KBM-7 (cell line): ENCODE measurements around the gene IFNGR2.

ENCODE experiments used
- DNase-seq: peaks from one replicate; pipeline ENCODE4 v3.0.0-alpha.2; 2015
- in situ Hi-C: fragments of 300-500 bp; cut with MboI; formaldehyde crosslinking; loops from 2 replicates; pipeline ENCODE4 v1.14.3; 2020; ENCODE audit warnings: low sequenced_read_pairs, low pct_unique_long_range_greater_than_20kb, mixed read lengths

The IFNGR2 gene

DNA sequence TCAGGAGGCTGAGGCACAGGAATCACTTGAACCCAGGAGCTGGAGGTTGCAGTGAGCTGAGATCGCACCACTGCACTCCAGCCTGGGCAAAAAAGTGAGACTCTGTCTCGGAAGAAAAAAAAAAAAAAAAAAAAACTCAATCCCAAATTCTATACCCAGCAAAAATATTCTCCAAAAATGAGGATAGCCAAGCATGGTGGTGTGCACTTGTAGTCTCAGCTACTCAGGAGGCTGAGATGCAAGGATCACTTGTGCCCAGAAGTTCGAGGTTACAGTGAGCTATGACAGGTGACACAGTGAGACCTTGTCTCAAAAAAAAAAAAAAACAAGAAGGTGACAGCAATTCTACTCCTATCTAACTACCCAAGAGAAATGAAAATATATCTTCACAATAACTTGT is 70.1 kb downstream of the IFNGR2 start:
- in situ Hi-C loops, result no loop called here
- DNase-seq, result no peak

DNA sequence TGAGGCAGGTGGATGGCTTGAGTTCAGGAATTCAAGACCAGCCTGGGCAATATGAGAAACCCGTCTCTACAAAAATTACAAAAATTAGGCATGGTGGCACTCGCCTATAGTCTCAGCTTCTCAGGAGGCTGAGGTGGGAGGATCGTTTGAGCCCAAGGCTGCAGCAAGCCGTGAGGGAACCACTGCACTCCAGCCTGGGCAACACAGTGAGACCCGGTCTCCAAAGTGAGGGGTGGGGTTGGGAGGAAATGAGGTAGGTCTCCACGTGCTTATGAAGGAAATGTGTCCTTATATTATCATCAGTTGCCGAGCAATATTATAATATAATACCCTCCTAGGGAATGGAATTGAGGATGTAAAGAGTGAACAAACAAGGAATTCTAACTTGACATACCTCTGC is 73.9 kb downstream of the IFNGR2 start:
- no peak for DNase-seq
- in situ Hi-C loops, result no loop called here

DNA sequence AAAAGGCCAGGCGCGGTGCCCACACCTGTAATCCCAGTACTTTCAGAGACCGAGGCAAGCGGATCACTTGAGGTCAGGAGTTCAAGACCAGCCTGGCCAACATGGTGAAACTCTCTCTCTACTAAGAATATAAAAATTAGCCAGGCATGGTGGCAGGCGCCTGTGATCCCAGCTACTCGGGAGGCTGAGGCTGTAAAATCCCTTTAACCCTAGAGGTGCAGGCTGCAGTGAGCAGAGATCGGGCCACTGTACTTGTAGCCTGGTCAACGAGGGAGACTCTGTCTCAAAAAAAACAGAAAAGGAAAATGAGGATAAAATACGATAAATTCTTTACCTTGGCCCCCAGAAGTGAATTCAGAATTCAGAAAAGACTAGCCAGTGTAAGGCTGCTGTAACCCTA is 75.0 kb downstream of the IFNGR2 start:
- DNase-seq, result peak; percentile 29
- in situ Hi-C loops, result no loop called here

DNA sequence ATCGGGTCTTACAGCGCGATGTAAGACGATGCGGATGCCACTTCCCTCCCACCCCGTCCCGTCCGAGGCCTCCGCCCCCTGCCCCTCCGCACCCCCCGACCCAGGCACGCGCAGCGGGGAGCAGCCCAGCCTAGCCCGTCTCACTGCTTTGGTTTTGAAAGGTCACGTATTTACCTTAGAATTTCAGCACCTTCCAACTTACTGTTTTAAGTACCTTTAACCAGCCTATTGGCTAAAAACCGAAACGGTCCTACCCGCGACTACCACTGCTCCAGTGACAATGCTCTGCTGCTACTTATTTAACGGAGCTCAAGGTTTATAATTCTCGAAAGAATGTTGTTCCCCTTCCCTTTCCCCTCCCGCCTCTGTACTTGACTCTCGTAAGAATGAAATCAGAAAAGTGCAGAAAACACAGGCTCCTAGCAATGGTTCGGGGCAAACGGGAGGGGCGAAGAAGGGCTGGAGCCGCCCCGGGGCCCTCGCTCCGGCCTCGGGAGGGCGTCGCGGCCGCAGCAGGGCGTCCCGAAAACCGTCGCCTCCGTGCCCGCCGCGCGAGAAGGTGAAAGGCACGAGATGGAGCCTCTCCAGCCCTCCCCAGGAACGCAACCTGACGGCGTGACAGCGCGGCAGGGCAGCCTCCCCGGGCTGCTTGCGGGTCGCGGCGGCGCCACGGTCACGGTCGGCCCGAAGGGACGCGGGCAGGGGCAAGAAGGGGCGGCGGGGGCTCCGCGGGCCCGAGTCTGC is 75.9 kb downstream of the IFNGR2 start:
- in situ Hi-C loops, result no loop called here
- peak; percentile 55 for DNase-seq

DNA sequence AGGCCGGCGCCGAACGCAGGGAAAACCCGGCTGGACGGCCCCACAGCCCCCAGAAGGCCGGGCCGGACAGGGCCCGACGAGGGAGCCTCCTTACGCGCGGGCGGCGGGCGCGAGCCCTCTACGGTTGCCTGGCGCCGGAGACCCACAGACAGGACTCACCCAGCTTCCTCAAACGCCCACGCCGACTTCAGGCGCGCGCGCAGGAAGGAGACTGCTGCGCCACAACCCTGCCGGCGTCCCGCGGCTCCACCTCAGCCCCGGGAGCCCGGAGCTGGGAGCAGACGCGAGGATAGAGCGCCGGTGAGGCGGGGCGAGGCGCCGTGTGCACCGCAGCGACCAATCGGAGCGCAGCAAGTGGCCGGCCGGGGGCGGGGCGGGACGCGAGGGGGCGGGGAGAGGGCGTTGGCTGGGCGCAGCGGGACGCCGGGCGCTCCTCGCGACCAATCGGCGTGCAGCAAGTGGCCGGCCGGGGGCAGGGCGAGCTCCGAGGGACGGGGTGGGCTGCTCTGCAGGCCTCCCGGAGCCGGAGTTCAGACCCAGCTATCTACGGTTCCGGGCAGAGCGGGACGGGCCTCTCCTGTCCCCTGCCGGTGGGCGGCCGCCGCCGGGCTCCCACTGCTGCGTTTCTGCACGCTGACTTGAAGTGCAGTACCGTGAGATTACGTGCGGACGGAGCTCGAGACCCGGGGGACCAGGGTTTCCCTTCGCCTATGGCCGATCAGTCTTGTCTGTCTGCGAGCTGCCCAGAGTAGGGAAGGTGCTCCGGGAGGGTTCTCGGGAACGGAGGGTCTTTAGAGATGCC is 76.7 kb downstream of the IFNGR2 start, which contains the start of gene TMEM50B:
TMEM50B (minus strand) TSS at position 296 of the 802 bp plus-strand sequence. CDS start 11,089 bp downstream, outside the sequence.
- in situ Hi-C loops, result no loop called here
- peak; percentile 94 for DNase-seq

DNA sequence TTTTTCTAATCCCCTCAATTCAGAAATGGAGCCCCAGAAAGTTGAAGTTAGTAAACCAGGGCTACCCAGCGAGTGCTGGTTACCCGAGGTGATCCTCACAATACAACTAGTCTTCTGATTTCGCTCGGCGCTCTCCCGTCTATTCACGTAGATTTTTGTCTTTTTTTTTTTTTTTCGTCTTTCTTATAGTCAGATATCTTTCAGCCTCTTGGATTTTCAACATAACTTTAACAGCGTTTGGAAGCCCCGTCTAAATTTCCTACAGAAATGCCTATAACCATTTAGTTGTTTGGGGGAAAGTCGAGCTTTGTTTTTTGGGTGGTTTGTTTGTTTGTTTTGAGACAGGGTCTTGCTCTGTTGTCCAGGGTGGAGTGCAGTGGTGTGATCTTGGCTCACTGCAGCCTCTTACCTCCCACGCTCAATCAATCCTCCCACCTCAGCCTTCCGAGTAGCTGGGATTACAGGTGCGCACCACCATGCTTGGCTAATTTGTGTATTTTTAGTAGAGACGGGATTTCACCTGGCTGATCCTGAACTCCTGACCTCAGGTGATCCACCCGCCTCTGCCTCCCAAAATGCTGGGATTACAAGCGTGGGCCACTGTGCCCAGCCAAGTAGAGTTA is 77.4 kb downstream of the IFNGR2 start:
- DNase-seq, result no peak
- in situ Hi-C loops, result no loop called here

DNA sequence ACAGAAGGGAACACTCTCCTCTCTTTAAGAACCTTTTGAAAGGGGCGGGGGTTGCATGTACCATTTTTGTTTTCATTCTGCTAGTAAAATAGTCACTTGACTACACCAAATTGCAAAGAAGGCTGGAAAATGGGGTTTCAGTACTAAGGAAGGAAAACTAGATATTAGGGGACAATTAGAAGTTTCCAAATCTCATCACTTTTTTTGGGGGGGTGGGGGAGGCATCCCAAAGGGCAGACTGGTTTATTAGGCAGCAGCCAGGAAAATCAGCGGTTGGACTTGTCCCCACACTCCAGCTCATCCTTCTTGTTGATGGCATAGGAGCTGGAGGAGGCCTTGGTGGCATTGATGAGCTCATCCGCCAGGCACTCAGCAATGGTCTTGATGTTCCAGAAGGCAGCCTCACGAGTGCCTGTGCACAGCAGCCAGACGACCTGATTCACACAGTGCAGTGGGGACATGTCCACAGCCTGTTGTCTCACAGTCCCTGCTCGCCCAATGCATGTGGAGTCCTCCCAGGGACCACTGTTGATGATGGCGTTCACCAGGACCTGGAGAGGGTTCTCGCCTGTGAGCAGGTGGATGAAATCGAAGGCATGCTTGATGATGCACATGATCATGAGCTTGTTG is 78.2 kb downstream of the IFNGR2 start:
- in situ Hi-C loops, result no loop called here
- DNase-seq, result no peak
